Measurements from ENCODE around the gene PARD3B.

Gene PARD3B

GRCh38 chr2:205283736-205284270 lies 738.5 kb downstream of the PARD3B start:
- H3K4me3 ChIP-seq (ENCODE audit: low read length), result no peak overlapping the region

GRCh38 chr2:205284334-205284733 lies 739.1 kb downstream of the PARD3B start:
- TF ChIP-seq ZNF274 (IDR thresholded peaks at IDR 0.05; ENCODE audit: low read depth, low read length), result no peak
- H3K4me3 ChIP-seq (ENCODE audit: low read length), result no peak overlapping the region

More at GRCh38 chr2:205283736-205284270, 738.5 kb downstream of the PARD3B start:
- TF ChIP-seq ZNF274 (IDR thresholded peaks at IDR 0.05; ENCODE audit: low read depth, low read length), result no peak

GRCh38 chr2:205287316-205287715 lies 742.0 kb downstream of the PARD3B start:
- no peak overlapping the region for H3K4me3 ChIP-seq (ENCODE audit: low read length)

GRCh38 chr2:205288686-205289085 lies 743.4 kb downstream of the PARD3B start:
- no peak for TF ChIP-seq ZNF274 (IDR thresholded peaks at IDR 0.05; ENCODE audit: low read depth, low read length)
- no peak overlapping the region for H3K4me3 ChIP-seq (ENCODE audit: low read length)

More at GRCh38 chr2:205287316-205287715, 742.0 kb downstream of the PARD3B start:
- no peak for TF ChIP-seq ZNF274 (IDR thresholded peaks at IDR 0.05; ENCODE audit: low read depth, low read length)

- H3K4me3 ChIP-seq (ENCODE audit: low read length), result no peak overlapping the region
- TF ChIP-seq ZNF274 (IDR thresholded peaks at IDR 0.05; ENCODE audit: low read depth, low read length), result no peak
Observed at GRCh38 chr2:205290299-205290698, 745.0 kb downstream of the PARD3B start.

GRCh38 chr2:205292665-205293295 lies 747.5 kb downstream of the PARD3B start:
- no peak overlapping the region for H3K4me3 ChIP-seq (ENCODE audit: low read length)
- TF ChIP-seq ZNF274 (IDR thresholded peaks at IDR 0.05; ENCODE audit: low read depth, low read length), result no peak

- no peak for TF ChIP-seq ZNF274 (IDR thresholded peaks at IDR 0.05; ENCODE audit: low read depth, low read length)
Observed at GRCh38 chr2:205293559-205293958, 748.3 kb downstream of the PARD3B start.

GRCh38 chr2:205296959-205297358 lies 751.7 kb downstream of the PARD3B start:
- no peak overlapping the region for H3K4me3 ChIP-seq (ENCODE audit: low read length)
- TF ChIP-seq ZNF274 (IDR thresholded peaks at IDR 0.05; ENCODE audit: low read depth, low read length), result no peak

More at GRCh38 chr2:205293559-205293958, 748.3 kb downstream of the PARD3B start:
- no peak overlapping the region for H3K4me3 ChIP-seq (ENCODE audit: low read length)

- TF ChIP-seq ZNF274 (IDR thresholded peaks at IDR 0.05; ENCODE audit: low read depth, low read length), result no peak
Observed at GRCh38 chr2:205297368-205297767, 752.1 kb downstream of the PARD3B start.

GRCh38 chr2:205297846-205298245 lies 752.6 kb downstream of the PARD3B start:
- no peak overlapping the region for H3K4me3 ChIP-seq (ENCODE audit: low read length)
- no peak for TF ChIP-seq ZNF274 (IDR thresholded peaks at IDR 0.05; ENCODE audit: low read depth, low read length)

More at GRCh38 chr2:205297368-205297767, 752.1 kb downstream of the PARD3B start:
- no peak overlapping the region for H3K4me3 ChIP-seq (ENCODE audit: low read length)

GRCh38 chr2:205311201-205311600 lies 765.9 kb downstream of the PARD3B start:
- TF ChIP-seq ZNF274 (IDR thresholded peaks at IDR 0.05; ENCODE audit: low read depth, low read length), result no peak
- H3K4me3 ChIP-seq (ENCODE audit: low read length), result no peak overlapping the region

GRCh38 chr2:205321231-205321630 lies 776.0 kb downstream of the PARD3B start:
- no peak overlapping the region for H3K4me3 ChIP-seq (ENCODE audit: low read length)
- TF ChIP-seq ZNF274 (IDR thresholded peaks at IDR 0.05; ENCODE audit: low read depth, low read length), result no peak

GRCh38 chr2:205323929-205324328 lies 778.7 kb downstream of the PARD3B start:
- H3K4me3 ChIP-seq (ENCODE audit: low read length), result no peak overlapping the region
- no peak for TF ChIP-seq ZNF274 (IDR thresholded peaks at IDR 0.05; ENCODE audit: low read depth, low read length)

- no peak overlapping the region for H3K4me3 ChIP-seq (ENCODE audit: low read length)
- no peak for TF ChIP-seq ZNF274 (IDR thresholded peaks at IDR 0.05; ENCODE audit: low read depth, low read length)
Observed at GRCh38 chr2:205324355-205324754, 779.1 kb downstream of the PARD3B start.

GRCh38 chr2:205333351-205333750 lies 788.1 kb downstream of the PARD3B start:
- H3K4me3 ChIP-seq (ENCODE audit: low read length), result no peak overlapping the region
- no peak for TF ChIP-seq ZNF274 (IDR thresholded peaks at IDR 0.05; ENCODE audit: low read depth, low read length)
